ENCODE measurements around the gene PCDHGA9. TPM values are rescaled to one million over a fixed set of nuclear protein-coding genes. Genes with fewer than 3 reads are reported as not detected.
"Not testable (repeated sequence)": the region's sequence is repeated elsewhere in the genome, so short reads cannot be mapped to it uniquely, and the experiment has no call there.

The PCDHGA9 gene
- total RNA-seq, 1 experiment from 2014 or later: 2.3 TPM

DNA sequence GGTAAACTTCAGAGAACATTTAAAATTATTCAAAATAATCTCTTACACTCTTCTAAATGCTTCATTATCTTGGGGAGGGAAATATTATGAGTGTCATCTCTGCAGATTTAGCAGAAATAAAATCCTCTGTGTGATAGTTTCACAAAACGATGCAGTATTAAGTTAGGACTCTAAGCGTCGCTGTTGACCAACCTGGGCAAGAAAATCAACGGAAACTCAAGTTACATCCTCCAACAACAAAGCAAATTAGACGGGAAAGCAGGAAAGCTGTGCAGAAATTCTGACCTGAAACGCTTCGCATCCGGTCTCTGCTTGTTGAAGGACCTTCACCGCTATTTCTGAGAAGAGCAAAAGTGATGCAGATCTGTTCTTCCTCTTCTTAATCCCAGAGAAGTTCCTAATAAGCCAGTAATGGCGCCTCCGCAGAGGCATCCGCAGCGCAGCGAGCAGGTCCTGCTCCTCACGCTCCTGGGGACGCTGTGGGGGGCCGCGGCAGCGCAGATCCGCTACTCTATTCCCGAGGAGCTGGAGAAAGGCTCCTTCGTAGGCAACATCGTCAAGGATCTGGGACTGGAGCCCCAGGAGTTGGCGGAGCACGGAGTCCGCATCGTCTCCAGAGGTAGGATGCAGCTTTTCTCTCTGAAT lies 28.8 kb upstream of the PCDHGA9 start, which contains the start of gene PCDHGA6:
Gene PCDHGA6, plus strand, starts transcription at position 219 of the 645 bp plus-strand sequence. Its CDS starts 193 bp downstream, at position 412.
- peaks cover 26% of the 10 kb centered on the region for H3K9me3 ChIP-seq (replicated peaks)
- H3K4me1 ChIP-seq: no peaks in the 10 kb centered on the region
- H3K27ac ChIP-seq: no peak within 1 kb of the TSS
- no peak for DNase-seq
- no peak within 1 kb of the TSS for H3K4me3 ChIP-seq
- H3K36me3 ChIP-seq: peaks cover 64% of the 10 kb centered on the region
- no peaks in the 10 kb centered on the region for H3K27me3 ChIP-seq

DNA sequence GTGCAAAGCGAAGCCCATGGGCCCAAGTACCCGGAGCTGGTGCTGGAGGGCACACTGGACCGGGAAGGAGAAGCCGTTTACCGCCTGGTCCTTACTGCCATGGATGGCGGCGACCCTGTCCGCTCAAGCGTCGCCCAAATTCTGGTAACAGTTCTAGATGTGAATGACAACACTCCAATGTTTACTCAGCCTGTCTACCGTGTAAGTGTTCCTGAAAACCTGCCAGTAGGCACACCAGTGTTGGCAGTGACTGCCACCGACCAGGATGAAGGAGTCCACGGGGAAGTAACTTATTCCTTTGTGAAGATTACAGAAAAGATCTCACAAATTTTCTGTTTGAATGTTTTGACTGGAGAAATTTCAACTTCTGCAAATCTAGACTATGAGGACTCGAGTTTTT lies 28.0 kb upstream of the PCDHGA9 start:
- Histone ChIP-seq H3K9me3 (replicated peaks) (peaks cover 26% of the 10 kb centered on the region), H3K4me3 (no peak overlapping the region)

GRCh38 chr5:141375444-141376155 lies 27.0 kb upstream of the PCDHGA9 start:
- not testable (repeated sequence) for H3K27me3 ChIP-seq, H3K4me3 ChIP-seq, H3K4me1 ChIP-seq, H3K27ac ChIP-seq, DNase-seq
- Histone ChIP-seq H3K9me3 (replicated peaks) (peaks cover 26% of the 10 kb centered on the region), H3K36me3 (peaks cover 60% of the 10 kb centered on the region)

More for the DNA sequence above, 28.0 kb upstream of the PCDHGA9 start:
- DNase-seq: no peak
- H3K4me1 ChIP-seq: no peaks in the 10 kb centered on the region
- no peaks in the 10 kb centered on the region for H3K27me3 ChIP-seq
- no peak overlapping the region for H3K27ac ChIP-seq
- H3K36me3 ChIP-seq: peaks cover 64% of the 10 kb centered on the region

DNA sequence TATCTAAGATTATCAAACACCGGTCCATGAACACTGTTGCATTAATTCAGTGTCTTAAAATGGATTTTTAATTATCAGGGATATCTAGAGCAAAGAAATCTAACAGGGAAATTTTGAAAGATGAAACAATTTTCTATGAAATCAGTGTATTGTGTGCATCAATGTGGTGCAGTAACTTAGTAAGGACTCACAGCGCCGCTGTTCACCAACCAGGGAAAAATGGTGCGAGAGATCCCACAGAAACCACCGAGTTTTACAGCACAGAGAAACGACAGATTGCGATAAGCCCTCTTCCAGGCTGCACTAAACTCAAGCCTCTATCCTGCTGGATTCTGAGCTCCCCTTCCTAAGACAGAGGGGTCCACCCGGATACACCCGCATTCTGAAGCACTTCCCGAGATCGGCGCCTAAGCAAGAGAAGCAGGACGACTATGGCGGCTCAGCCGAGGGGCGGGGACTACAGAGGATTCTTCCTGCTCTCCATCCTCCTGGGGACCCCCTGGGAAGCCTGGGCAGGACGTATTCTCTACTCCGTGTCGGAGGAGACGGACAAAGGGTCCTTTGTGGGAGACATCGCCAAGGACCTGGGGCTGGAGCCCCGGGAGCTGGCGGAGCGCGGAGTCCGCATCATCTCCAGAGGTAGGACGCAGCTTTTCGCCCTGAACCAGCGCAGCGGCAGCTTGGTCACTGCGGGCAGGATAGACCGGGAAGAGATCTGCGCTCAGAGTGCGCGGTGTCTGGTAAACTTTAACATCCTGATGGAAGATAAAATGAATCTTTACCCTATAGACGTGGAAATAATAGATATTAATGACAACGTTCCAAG lies 19.9 kb upstream of the PCDHGA9 start, which contains the start of gene PCDHGA7:
Gene PCDHGA7, plus strand, starts transcription at position 274 of the 826 bp plus-strand sequence. Its CDS starts 158 bp downstream, at position 432.
- no peaks in the 10 kb centered on the region for H3K27me3 ChIP-seq
- H3K27ac ChIP-seq: no peak within 1 kb of the TSS
- no peak within 1 kb of the TSS for H3K4me3 ChIP-seq
- H3K4me1 ChIP-seq: no peaks in the 10 kb centered on the region
- H3K36me3 ChIP-seq: peaks cover 58% of the 10 kb centered on the region
- peaks cover 13% of the 10 kb centered on the region for H3K9me3 ChIP-seq (replicated peaks)
- DNase-seq: no peak

DNA sequence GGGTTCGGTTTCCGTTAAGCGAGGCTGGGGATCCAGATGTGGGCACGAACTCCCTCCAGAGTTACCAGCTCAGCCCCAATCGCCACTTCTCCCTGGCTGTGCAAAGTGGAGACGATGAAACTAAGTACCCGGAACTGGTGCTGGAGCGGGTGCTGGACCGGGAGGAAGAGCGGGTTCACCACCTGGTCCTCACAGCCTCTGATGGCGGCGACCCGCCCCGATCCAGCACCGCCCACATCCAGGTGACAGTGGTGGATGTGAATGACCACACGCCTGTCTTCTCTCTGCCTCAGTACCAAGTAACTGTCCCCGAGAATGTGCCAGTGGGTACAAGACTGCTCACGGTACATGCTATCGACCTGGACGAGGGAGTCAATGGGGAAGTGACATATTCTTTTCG lies 19.2 kb upstream of the PCDHGA9 start:
- DNase-seq: no peak
- H3K36me3 ChIP-seq: peaks cover 51% of the 10 kb centered on the region

DNA sequence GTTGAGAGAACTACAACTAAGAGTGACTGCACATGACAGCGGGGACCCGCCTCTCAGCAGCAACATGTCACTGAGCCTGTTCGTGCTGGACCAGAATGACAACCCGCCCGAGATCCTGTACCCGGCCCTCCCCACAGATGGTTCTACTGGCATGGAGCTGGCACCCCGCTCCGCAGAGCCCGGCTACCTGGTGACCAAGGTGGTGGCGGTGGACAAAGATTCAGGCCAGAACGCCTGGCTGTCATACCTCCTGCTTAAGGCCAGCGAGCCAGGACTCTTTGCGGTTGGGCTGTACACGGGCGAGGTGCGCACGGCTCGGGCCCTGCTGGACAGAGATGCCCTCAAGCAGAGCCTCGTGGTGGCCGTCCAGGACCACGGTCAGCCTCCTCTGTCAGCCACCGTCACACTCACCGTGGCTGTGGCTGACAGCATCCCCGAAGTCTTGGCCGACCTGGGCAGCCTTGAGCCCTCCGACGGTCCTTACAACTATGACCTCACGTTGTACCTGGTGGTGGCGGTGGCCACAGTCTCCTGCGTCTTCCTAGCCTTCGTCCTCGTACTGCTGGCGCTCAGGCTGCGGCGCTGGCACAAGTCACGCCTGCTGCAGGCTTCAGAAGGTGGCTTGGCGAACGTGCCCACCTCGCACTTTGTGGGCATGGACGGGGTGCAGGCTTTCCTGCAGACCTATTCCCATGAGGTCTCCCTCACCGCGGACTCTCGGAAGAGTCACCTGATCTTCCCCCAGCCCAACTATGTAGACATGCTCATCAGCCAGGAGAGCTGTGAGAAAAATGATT lies 17.9 kb upstream of the PCDHGA9 start:
- H3K27me3 ChIP-seq: no peaks in the 10 kb centered on the region
- H3K9me3 ChIP-seq (replicated peaks): peaks cover 7% of the 10 kb centered on the region
- DNase-seq: no peak
- peaks cover 44% of the 10 kb centered on the region for H3K36me3 ChIP-seq
- no peak overlapping the region for H3K4me3 ChIP-seq
- H3K4me1 ChIP-seq: no peaks in the 10 kb centered on the region
- no peak overlapping the region for H3K27ac ChIP-seq

More for the DNA sequence above, 19.2 kb upstream of the PCDHGA9 start:
- no peaks in the 10 kb centered on the region for H3K4me1 ChIP-seq
- H3K27ac ChIP-seq: no peak overlapping the region
- H3K27me3 ChIP-seq: no peaks in the 10 kb centered on the region
- peaks cover 7% of the 10 kb centered on the region for H3K9me3 ChIP-seq (replicated peaks)
- no peak overlapping the region for H3K4me3 ChIP-seq

GRCh38 chr5:141387557-141388311 lies 14.8 kb upstream of the PCDHGA9 start, which contains the start of gene PCDHGB4:
PCDHGB4 (plus strand) TSS chr5:141387698; CDS start chr5:141387885, 187 bp downstream.
- not testable (repeated sequence) for H3K9me3 ChIP-seq (replicated peaks)

GRCh38 chr5:141388661-141389060 lies 13.9 kb upstream of the PCDHGA9 start:
- peaks cover 37% of the 10 kb centered on the region for H3K36me3 ChIP-seq
- H3K4me3 ChIP-seq: no peak overlapping the region
- no peak overlapping the region for H3K27ac ChIP-seq
- H3K27me3 ChIP-seq: no peaks in the 10 kb centered on the region
- H3K9me3 ChIP-seq (replicated peaks): peaks cover 9% of the 10 kb centered on the region
- no peaks in the 10 kb centered on the region for H3K4me1 ChIP-seq
- no peak for DNase-seq

More at GRCh38 chr5:141387557-141388311, 14.8 kb upstream of the PCDHGA9 start, which contains the start of gene PCDHGB4:
- H3K36me3 ChIP-seq: peaks cover 40% of the 10 kb centered on the region
- H3K27me3 ChIP-seq, H3K4me3 ChIP-seq, H3K4me1 ChIP-seq, DNase-seq, H3K27ac ChIP-seq: not testable (repeated sequence)

GRCh38 chr5:141389153-141390042 lies 13.2 kb upstream of the PCDHGA9 start:
- H3K27ac ChIP-seq: no peak overlapping the region
- no peaks in the 10 kb centered on the region for H3K4me1 ChIP-seq
- DNase-seq: no peak
- H3K36me3 ChIP-seq: peaks cover 34% of the 10 kb centered on the region
- H3K9me3 ChIP-seq (replicated peaks): peaks cover 12% of the 10 kb centered on the region
- no peak overlapping the region for H3K4me3 ChIP-seq
- H3K27me3 ChIP-seq: no peaks in the 10 kb centered on the region

DNA sequence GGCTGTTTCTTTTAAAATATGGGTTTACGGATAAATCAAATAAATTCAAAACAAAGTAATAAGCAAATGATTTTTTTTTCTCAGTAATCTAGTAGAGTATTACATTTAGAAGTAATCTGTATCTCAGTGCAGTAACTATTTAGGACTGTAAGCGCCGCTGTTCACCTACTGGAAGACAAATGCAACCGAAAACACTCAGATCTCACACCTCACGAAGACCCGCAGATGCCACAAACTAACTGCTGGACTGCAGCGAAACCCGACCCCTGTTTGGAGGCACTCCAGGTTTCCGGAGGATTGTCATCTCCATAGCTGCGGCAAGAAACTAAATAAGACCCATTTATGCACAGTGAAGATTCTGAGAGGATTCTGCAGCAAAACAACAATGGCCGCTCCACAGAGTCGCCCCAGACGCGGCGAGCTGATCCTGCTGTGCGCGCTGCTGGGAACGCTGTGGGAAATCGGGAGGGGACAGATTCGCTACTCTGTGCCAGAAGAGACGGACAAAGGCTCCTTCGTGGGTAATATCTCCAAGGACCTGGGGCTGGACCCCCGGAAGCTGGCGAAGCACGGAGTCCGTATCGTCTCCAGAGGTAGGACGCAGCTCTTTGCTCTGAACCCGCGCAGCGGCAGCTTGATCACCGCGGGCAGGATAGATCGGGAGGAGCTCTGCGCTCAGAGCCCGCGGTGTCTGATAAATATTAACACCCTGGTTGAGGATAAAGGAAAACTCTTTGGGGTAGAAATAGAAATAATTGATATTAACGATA lies 10.0 kb upstream of the PCDHGA9 start, which contains the start of gene PCDHGA8:
Gene PCDHGA8, plus strand, starts transcription at position 205 of the 770 bp plus-strand sequence. Its CDS starts 181 bp downstream, at position 386.
- no peak within 1 kb of the TSS for H3K4me3 ChIP-seq
- no peaks in the 10 kb centered on the region for H3K27me3 ChIP-seq
- H3K9me3 ChIP-seq (replicated peaks): peaks cover 6% of the 10 kb centered on the region
- no peaks in the 10 kb centered on the region for H3K4me1 ChIP-seq
- no peak within 1 kb of the TSS for H3K27ac ChIP-seq
- peaks cover 16% of the 10 kb centered on the region for H3K36me3 ChIP-seq
- DNase-seq: no peak

DNA sequence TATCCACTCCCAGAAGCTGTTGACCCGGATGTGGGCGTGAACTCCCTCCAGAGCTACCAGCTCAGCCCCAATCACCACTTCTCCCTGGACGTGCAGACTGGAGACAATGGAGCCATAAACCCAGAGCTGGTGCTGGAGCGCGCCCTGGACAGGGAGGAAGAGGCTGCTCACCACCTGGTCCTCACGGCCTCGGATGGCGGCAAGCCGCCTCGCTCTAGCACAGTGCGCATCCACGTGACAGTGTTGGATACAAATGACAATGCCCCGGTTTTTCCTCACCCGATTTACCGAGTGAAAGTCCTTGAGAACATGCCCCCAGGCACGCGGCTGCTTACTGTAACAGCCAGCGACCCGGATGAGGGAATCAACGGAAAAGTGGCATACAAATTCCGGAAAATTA lies 9.3 kb upstream of the PCDHGA9 start:
- no peak overlapping the region for H3K27ac ChIP-seq
- peaks cover 6% of the 10 kb centered on the region for H3K9me3 ChIP-seq (replicated peaks)
- no peaks in the 10 kb centered on the region for H3K27me3 ChIP-seq
- no peak for DNase-seq
- peaks cover 16% of the 10 kb centered on the region for H3K36me3 ChIP-seq
- H3K4me1 ChIP-seq: no peaks in the 10 kb centered on the region
- H3K4me3 ChIP-seq: no peak overlapping the region
